Activated CD8-positive, alpha-beta memory T cell treated with anti-CD3 and anti-CD28 coated beads for 24 hours (primary cell): Measurements from ENCODE around the gene TLE2.
"Not testable (repeated sequence)": the region's sequence is repeated elsewhere in the genome, so short reads cannot be mapped to it uniquely, and the experiment has no call there.

Source experiments
- DNase-seq: peaks from one replicate; pipeline ENCODE4 v3.0.0-alpha.2; 2020

The TLE2 gene

DNA sequence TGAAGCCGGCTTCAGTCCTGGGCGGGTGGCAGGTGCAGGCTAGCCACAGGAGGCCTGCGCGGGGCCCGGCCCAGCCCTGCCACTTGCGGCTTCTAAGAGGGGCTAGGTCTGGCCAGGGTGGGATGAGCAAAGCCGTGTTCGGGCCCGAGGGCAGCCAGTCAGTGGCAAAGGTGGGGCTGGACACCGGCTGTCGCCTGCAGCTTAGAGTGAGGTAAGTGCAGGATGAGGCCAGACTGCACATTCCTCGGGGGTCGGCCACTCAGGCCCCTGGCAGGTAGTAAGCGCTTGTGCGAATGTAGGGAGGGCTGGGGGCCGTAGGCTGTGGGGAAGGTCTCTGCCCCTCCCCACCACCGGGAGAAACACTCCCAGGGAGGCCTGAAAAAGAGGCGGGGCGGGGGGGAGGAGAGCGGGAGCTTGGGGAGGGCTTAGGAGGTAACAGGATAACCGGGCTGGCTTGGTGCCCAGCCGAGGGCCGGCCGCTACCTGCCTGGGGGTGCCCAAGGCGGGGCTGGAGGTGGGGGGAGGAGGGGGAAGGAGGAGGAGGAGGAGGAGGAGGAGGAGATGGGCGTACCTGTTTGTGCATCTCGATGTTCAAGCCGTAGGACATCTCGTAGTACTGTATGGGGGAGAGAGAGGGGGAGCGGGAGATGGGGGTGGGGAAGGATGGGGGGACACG, 26.8 kb upstream of the TLE2 start:
- DNase-seq, result no peak

DNA sequence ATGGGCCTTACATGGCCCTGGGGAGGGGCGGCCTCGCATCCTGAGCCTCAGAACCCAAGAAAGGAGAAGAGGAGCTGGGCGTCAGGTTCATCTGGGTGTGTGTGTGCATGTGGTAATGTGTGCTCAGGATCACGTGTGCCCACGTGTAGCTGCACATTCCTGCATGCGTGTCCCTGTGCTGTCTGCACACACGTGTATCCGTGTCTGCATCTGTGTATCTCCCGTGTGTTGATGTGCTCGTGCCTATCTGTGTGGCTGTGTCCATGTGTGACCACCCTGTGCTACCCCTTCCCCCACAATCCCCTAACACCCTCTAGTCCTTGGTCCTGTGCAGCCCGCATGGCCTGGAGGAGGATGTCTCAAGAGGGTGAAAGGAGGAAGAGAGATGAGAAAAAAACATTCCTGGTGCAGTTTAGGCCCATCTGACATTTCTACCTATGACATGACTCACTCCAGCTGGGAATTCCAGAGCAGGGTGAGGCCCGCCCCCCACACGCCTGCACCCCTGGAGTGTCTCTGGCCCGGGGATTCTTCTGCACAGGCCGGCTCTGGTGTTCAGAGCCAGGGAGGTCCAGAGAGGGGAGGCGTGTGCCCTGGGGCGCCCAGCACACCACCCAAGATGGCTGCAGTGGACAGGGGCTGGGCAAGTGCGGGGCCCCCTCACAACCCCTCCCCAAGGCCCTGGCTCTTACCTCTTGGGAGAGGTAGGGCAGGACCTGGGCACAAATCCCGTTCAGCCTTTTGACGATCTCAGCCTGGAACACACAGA, 26.1 kb upstream of the TLE2 start:
- no peak for DNase-seq

DNA sequence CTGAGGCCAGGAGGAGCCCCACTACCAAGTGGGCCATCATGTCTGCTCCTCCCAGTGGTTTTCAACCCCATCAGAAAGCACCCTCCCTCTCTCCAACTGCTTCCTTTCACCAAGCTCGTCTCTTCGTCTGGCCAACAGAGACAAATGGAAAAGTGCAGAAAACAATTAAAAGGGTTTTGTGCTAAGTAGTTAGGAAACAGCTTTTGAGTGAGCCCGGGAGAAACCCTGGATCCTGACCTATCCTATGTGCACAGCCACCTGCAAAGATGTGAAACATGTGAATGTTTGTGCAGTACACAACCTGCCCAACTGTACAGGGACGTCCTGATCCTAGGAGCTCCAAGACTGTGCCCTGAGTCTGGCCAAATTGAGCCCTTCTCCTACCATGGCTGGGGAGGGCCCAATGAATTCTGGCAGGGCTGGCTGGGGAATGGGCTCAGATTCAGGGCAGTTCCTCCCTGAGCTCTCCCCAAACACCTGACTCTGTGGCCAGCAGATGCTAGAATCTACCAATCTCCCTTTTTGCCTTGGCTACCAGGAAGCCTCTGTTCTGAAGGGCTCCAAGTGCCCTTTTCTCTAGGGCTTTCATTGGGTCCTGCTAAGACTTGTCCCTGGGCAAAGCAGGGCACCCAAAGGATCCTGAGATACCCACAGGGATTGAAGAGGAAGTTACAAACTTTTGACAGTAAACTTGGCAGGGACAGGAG, 25.3 kb upstream of the TLE2 start:
- no peak for DNase-seq

DNA sequence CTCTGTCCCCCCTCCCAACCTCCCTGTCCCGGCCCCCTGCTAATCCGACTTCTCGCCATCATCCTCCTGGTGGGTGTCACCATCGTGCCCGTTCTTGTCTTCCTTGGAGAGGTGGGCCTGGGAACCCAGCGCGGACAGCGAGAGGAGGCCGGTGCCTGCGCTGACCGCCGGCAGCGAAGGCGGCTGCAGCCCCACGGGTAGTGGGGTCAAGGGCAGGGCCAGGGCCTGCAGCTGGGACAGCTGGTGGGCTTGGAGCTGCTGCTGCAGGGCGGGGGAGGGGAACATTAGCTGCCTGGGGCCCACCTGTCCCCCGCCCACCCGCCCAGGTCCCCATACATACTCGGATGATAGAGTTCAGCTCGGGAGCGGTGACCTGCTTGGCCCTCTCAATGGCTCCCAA, 24.7 kb upstream of the TLE2 start:
- no peak for DNase-seq

DNA sequence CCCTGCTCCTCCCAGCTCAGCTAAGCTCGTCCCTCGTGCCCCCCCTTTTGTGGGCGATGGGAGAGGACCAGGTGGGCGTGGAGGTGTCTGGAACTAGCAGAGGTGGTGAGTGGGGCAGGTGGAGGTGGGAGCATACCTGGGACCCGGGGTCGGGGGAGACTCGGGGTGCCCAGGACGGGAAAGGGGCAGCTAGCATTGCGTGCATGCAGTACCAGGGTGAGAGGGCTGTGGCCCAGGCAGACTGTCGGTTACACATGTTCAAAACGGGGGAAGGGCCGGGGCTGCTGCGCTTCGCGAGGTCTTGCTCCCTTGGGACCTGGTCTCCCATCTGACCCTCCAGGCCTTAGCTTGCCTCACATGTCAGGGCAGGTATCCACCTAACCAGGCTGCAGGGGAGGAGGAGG, 24.1 kb upstream of the TLE2 start:
- DNase-seq, result no peak

DNA sequence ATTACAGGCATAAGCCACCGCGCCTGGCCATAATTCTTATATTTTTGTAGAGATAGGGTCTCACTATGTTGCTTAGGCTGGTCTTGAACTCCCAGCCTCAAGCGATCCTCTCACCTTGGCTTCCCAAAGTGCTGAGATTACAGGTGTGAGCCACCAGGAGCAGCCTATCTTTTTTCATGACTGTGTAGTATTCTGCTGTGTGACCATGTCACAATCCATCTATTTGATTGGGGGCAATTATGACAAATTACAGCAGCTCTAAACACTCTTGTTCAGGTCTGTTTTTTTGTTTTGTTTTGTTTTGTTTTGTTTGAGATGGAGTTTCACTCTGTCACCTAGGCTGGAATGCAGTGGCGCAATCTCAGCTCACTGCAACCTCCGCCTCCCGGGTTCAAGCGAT, 20.9 kb upstream of the TLE2 start:
- DNase-seq, result not testable (repeated sequence)

DNA sequence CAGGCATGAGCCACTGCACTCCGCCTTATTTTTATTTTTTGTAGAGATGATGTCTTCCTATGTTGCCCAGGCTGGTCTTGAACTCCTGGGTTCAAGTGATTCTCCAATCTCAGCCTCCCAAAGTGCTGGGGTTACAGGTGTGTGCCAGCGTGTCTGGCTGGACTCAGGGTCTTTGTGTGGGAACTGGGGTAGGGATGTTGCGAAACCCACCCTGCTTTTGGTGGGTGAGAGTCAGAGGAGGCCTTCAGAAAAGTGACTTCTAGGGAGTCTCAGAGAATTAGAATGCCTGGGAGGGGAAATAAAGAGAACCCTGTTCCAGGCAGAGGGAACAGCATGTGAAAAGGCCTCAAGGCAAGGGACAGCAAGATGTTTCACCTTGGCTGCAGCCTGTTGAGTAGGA, 20.0 kb upstream of the TLE2 start:
- no peak for DNase-seq

DNA sequence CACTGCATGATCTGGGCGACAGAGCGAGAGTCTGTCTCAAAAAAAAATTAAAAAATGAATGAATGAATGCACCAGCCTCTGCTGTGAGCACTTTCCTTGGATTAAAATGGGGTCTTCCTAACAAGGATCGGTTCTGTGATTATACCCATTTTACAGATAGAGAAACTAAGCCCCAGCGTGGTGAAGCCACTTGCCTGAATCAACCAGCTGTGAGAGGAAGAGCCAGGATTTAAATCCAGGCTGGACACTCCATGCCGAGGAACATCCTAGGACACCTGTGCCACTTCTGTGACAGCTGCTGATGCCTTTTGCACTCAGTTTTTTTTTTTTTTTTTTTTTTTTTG, 19.1 kb upstream of the TLE2 start:
- DNase-seq, result no peak

DNA sequence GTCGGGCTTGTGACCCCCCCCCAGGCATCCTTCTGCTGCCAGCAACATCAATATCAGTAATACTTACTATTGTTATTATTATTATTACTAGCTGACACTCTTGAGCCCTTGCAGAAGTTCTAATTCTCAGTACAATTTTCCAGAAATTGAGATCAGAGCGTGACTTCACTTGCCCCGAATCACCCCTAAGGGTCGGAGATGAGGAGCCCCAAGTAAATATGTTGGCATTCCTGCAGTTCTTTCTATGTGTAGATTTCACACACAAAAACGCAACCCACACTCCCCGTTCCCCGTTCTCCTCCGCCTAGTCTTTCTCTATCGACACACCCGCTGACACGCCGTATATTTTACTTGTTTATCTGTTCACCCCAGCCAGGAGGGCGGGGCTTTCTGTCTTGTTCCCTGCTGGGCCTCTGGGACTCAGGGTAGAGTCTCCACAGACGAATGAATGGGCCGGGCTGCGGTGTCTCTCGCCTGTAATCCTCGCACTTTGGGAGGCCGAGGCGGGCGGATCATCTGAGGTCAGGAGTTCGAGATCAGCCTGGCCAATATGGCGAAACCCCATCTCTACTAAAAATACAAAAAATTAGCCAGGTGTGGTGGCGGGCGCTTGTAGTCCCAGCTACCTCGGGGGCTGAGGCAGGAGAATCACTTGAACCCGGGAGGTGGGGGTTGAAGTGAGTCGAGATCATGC, 18.6 kb upstream of the TLE2 start:
- DNase-seq, result no peak

DNA sequence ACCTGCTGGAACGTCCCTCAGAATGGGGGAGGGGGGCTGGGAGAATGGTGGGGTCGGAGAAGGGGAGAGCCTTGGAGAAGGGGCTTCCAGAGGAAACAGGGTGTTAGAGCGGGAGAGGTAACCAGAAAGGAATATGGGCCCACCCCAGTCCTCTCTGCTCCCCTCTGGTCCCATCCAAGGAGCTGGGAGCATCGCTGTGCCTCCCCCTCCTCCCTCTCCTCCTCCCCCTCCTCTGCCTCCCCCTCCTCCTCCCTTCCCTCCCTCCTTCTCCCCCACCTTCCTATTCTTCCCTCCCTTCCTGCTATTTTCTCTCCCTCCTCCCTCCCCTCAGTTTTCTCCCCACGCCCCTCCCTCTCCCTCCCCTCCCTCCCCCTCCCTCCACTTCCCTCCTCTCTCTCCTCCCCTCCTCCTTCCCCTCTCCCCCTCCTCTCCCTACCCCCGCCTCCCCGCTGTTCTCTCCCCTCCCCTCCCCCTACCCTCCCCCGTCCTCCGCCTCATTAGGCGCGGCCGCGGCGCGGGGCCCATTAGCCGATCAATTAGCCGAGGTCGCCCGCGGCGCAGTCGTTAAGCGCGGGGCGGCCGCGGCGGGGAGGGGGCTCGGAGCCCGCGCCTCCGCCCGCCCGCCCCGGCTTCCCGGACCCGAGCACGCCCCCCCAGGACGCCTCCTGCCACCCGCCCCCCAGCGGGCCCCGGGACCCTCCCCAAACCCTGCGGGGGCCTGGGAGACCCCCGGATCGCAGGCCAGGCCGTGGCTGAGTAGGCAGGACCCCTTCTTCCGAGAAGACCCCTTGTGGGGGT, 17.8 kb upstream of the TLE2 start:
- DNase-seq, result no peak

DNA sequence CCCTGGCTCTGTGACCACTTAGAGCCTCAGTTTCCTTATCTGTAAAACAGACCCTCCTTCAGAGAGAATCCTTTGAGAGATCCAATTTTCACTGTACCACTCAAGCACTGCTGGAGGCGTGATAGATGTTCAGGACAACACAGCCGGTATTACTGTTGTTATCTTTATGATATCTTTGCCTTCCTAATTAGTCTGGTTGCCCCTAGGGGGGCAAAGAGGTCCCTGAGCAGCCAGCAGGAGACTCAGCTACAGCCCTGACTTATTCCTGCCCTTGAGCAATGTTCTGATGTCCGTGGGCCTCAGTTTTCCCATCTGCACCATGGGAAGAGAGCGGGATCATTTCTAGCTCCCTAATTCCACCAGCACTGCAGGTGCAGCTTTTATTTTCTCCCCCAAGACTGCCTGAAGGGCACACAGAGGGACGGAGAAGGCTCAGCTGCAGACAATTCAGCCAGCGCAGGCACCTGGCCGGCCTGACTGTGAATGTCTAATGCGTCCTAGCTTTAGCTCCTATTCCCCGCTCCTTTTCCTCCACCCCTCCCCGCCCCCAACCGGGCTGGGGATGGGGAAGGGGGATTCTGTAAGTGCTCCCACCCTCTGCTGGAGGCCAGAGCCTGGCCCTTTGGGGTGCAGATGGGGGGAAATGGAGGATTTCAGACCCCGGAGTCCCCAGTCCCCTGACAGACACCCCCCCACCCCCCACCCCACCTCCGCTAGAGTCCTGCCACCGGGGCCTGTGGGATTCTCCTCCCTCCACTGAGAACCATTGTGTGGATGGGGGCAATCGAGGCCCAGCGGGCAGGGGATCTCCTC, 17.0 kb upstream of the TLE2 start:
- no peak for DNase-seq

DNA sequence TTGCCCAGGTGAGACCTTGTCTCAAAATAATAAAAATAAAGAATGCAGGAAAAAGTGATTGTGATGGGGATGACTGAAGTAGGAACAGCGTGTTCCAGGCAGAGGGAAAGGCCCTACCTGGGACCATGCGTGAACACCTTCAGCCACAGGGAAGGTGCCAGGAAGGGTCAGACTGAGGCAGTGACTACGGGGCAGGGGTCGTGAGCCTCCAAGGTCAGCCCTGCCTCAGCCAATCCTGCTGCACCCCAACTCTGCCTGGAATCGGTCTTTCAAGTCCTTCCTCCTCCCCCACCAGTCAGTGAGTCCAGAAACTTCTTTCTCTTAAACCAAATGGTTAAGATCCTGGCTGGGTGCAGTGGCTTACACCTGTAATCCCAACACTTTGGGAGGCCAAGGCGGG, 16.1 kb upstream of the TLE2 start:
- no peak for DNase-seq

DNA sequence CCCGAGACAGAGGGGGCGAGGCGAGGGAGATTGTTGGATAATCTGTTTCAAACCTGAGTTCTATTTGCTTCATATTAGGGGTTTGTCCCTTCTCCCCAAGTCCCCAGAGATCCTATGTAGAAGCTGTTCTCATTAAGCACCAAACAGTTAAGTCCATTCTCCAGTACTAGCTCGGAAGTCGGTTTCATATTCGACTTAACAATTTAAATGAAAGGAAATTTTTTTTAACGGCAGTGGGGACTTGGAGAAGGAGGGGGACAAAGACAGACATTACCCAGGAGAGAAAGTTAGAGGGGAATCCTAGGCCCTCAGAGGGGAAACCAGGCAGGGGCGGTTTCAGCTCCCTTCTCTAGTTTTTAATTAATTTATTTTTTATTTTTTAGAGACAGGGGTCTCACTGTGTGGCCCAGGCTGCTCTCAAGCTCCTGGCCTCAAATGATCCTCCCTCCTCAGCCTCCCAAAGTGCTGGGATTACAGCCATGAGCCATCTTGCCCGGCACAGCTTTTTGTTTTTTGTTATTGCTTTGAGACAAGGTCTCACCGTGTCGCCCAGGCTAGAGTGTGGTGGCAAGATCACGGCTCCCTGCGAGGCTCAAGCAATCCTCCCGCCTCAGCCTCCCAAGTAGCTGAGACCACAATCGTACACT, 13.7 kb upstream of the TLE2 start:
- no peak for DNase-seq

DNA sequence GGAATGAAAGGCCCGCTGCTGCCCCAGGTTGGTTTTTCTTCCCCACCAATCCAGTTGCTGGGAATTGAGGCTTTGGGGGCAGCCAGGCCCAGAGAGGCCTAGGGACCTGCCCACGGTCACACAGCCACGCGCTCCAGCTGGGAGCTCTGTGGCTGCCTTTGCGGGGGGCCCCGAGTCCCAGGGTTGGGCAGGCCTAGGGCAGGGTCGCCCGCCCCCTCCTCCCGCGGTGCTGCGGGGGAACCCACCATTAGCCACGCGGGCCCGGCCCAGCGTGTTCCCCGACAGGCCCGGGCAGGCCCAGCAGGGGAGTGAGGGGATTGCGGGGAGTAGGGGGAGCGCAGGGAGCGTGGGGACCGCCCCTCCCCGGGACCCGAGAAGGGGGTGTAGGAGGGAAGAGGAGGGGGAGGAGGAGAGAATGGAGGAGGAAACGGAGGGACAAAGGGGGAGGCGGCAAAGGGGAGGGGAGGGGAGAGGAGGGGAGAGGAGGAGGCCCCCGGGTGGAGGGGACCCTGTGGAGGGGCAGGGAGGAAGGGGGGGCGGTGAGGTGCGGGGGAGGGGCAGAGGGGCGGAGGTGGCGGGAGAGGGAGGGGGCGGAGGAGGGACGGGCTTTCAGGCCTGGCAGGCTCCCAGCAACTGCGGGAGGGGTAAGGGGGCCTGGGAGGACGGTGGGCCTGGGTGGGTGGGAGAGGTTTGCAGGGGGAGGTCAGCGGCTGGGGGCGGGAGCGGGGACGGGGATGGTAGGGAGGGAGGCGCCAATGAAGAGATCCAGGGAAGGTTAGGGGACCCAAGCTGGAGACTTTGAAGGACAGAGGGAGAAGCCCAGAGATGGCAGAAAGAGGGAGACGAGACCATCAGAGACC, 12.9 kb upstream of the TLE2 start:
- no peak for DNase-seq

DNA sequence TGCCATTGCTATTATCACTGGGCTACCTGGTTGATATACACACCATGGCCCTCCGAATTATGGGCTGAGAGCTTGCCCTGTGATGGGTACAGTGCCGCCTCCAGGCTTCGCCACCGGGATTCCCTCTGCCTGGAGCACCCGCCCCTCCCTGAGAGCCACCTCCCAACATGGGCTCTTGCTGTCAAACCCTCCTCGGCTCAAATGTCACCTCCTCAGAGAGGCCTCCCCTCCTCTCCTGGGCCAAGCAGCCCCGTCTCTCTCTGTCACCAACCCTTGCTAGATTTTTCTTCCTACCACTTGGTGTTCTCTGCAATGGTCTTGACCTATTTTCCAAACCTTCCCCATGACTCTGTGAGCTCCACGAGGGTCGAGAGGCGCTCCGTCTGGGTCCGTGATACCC, 12.2 kb upstream of the TLE2 start:
- no peak for DNase-seq

DNA sequence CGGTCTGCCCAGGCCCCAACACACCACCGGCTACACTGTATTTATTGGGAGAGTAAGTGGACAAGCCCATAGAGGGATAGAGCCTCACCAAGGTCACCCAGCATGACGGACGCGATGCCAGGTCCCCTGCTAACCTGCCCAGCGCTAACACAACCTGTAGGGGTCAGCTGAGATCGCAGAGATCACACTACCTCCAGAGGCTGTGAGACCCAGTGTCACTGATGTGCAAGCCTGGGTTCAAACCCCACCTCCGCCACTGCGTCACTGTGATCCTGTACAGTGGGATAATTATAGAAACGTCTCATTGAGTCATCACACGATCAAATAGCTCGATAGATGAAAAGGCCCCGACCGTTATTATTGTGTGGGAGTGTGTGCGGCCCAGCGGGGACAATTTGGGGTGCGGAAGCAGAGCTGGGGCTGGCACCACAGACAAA, 10.6 kb upstream of the TLE2 start:
- no peak for DNase-seq

DNA sequence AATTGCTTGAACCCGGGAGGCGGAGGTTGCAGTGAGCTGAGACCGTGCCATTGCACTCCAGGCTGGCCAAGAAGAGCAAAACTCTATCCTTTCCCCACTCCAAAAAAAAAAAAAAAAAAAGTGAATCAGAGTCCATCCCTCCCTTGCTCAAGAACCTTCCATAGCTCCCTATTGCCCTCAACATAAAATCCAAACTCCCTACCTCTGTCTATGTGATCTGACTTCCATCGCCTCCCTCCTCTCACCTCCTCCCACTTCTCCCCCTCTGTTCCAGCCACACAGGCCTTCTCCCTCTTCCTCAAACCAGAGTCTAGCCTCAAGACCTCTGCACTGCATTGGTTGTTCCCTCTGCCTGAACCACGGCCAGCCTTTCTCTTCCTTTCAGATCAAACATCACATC, 10.0 kb upstream of the TLE2 start:
- DNase-seq, result no peak

DNA sequence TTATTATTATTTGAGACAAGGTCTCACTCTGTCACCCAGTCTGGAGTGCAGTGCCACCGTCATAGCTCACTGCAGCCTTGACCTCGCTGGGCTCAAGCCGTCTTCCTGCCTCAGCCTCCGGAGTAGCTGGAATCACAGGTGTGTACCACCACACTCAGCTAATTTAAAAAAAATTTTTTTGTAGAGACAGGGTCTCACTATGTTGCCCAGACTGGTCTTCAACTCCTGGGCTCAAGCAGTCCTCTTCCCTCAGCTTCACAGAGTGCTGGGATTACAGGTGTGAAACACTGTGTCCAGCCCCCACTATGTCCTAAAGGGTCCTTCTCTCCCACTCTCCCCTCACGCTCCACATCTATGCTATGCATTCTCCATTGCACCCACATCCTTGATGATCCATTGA, 9.1 kb upstream of the TLE2 start:
- no peak for DNase-seq

DNA sequence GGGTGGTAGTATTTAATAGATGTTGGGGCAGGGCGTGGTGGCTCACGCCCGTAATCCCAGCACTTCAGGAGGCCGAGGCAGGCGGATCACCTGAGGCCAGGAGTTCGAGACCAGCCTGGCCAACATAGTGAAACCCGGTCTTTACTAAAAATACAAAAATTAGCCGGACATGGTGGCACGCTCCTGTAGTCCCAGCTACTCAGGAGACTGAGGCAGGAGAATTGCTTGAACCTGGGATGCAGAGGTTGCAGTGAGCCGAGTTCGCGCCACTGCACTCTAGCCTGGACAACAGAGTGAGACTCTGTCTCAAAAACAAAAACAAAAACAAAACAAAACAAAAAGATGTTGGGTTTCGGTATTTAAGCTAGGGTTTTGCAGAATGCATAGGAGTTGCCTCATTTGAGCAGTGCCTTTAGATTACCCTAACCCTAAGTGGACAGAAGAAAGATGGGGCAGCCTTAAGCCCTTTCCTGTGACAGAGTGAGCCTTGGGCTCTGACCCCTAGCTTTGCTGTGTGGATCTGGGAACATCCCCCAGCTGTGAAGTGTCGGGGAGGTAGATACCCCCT, 8.0 kb upstream of the TLE2 start:
- DNase-seq, result not testable (repeated sequence)
